ENCODE results near the gene EMILIN2.

EMILIN2 gene

DNA sequence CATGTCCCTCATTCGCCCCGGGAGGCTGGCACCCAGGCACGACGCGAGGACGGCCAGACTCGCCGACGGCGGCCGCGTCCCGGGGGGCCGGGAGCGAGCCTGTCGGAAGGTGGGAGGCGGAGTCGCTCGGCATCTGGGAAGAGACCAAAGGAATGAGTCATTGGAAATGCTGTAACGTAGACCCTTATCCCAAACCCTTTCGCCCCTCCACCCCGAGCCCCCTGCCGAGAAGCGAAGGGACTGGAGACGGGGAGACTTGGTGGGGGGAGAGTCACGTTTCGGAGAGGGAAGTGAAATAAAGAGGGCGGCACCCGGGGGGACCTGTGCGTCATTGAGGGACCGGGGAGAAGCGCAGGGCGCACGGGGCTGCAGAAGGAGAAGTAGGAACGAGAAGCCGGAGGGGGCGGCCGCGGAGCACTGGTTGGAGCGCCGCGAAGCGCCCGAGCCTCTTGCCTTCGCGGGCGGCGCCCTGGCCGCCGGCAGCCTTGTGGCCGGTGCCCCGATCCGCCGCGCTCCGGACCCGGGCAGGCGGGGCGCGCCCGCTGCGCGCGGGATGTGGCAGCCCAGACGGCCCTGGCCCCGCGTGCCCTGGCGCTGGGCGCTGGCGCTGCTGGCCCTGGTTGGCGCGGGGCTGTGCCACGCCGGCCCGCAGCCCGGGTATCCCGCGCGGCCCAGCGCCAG lies at the start of gene EMILIN2:
Gene EMILIN2 (plus strand): TSS at position 371 of the 681 bp plus-strand sequence. CDS start 183 bp downstream, at position 554.
- Histone ChIP-seq H2AFZ (ENCODE audit: low read length) (peak within 1 kb of the TSS; percentile 92), H3K27me3 (ENCODE audit: insufficient read depth, low read length, poor library complexity, severe bottlenecking) (no peaks in the 10 kb centered on the region), H3K4me3 (ENCODE audit: low read length, poor library complexity, severe bottlenecking) (peak within 1 kb of the TSS; percentile 69), H3K9ac (ENCODE audit: low read depth, low read length, poor library complexity, severe bottlenecking) (no peak within 1 kb of the TSS), H4K20me1 (ENCODE audit: insufficient read depth, low read length, poor library complexity, severe bottlenecking) (no peaks in the 10 kb centered on the region), H3K4me2 (ENCODE audit: low read depth, low read length, poor library complexity, severe bottlenecking) (peak within 1 kb of the TSS; percentile 82), H3F3A (ENCODE audit: low read depth) (no peaks in the 10 kb centered on the region), H3K79me2 (ENCODE audit: insufficient read depth, low read length) (no peaks in the 10 kb centered on the region), H3K36me3 (ENCODE audit: insufficient read depth, low read length) (no peaks in the 10 kb centered on the region), H3K4me1 (ENCODE audit: insufficient read depth, low read length, poor library complexity, severe bottlenecking) (peaks cover 4% of the 10 kb centered on the region), H3K9me2 (replicated peaks; ENCODE audit: low read depth, low read length) (no peaks in the 10 kb centered on the region), H3K9me3 (ENCODE audit: insufficient read depth, low read depth, low read length) (no peaks in the 10 kb centered on the region)
- TF ChIP-seq, protein P1, sequence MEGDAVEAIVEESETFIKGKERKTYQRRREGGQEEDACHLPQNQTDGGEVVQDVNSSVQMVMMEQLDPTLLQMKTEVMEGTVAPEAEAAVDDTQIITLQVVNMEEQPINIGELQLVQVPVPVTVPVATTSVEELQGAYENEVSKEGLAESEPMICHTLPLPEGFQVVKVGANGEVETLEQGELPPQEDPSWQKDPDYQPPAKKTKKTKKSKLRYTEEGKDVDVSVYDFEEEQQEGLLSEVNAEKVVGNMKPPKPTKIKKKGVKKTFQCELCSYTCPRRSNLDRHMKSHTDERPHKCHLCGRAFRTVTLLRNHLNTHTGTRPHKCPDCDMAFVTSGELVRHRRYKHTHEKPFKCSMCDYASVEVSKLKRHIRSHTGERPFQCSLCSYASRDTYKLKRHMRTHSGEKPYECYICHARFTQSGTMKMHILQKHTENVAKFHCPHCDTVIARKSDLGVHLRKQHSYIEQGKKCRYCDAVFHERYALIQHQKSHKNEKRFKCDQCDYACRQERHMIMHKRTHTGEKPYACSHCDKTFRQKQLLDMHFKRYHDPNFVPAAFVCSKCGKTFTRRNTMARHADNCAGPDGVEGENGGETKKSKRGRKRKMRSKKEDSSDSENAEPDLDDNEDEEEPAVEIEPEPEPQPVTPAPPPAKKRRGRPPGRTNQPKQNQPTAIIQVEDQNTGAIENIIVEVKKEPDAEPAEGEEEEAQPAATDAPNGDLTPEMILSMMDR (conservative IDR thresholded peaks at IDR 0.05; ENCODE audit: low read length): no peak
- no peak for TF ChIP-seq EZH2phosphoT487 (IDR thresholded peaks at IDR 0.05; ENCODE audit: borderline replicate concordance)

DNA sequence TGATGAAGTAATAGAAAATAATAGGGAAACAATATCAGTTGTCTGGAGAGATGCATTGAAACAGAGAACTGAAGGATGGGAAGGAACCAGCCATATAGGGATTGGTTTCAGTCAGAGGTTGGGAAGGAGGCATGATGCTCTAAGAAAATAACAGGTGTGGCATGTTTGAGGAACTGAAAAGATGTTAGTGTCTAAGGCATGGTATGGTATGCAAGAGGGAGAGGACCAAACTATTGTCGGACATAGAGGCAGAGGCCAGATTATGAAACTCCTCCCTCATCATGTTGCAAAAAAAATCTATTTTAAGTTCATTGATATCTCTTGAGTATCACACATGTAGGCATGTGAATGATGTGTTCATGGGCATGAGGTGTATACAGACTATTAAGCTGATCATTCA lies 48.9 kb upstream of the EMILIN2 start:
- no peaks in the 10 kb centered on the region for H3K9me3 ChIP-seq (ENCODE audit: insufficient read depth, low read depth, low read length)
- no peaks in the 10 kb centered on the region for H3K4me1 ChIP-seq (ENCODE audit: insufficient read depth, low read length, poor library complexity, severe bottlenecking)
- H3K79me2 ChIP-seq (ENCODE audit: insufficient read depth, low read length): no peaks in the 10 kb centered on the region

DNA sequence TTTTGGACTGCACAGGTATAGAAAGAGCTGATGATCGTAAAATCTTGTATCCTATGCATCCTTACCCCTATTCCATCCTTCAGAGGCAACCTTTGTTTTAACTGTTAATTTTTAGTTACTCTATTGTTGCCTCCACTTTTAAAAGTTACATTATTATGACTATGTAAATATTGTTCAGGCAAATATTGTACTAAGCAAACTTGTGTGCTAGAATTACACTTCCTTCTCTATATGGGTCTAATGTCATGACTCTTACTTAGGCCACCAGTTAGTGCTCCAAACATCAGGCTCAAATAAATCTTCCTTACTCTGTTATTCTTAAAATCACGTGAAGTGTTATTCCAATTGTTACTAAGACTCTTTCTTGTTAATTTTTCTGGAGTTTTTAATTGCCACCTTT lies 47.4 kb upstream of the EMILIN2 start:
- Histone ChIP-seq H3K9me3 (ENCODE audit: insufficient read depth, low read depth, low read length) (no peaks in the 10 kb centered on the region), H3K9me2 (replicated peaks; ENCODE audit: low read depth, low read length) (no peaks in the 10 kb centered on the region), H3K79me2 (ENCODE audit: insufficient read depth, low read length) (no peaks in the 10 kb centered on the region), H4K20me1 (ENCODE audit: insufficient read depth, low read length, poor library complexity, severe bottlenecking) (no peaks in the 10 kb centered on the region), H3K4me3 (ENCODE audit: low read length, poor library complexity, severe bottlenecking) (no peak overlapping the region), H3K4me1 (ENCODE audit: insufficient read depth, low read length, poor library complexity, severe bottlenecking) (no peaks in the 10 kb centered on the region), H3K4me2 (ENCODE audit: low read depth, low read length, poor library complexity, severe bottlenecking) (no peak overlapping the region), H2AFZ (ENCODE audit: low read length) (no peak overlapping the region), H3K27me3 (ENCODE audit: insufficient read depth, low read length, poor library complexity, severe bottlenecking) (no peaks in the 10 kb centered on the region), H3K9ac (ENCODE audit: low read depth, low read length, poor library complexity, severe bottlenecking) (no peak overlapping the region), H3K36me3 (ENCODE audit: insufficient read depth, low read length) (peaks cover 81% of the 10 kb centered on the region), H3F3A (ENCODE audit: low read depth) (no peaks in the 10 kb centered on the region)
- TF ChIP-seq, protein P1 (conservative IDR thresholded peaks at IDR 0.05; ENCODE audit: low read length): no peak
- no peak for TF ChIP-seq EZH2phosphoT487 (IDR thresholded peaks at IDR 0.05; ENCODE audit: borderline replicate concordance)

More for the DNA sequence above, 48.9 kb upstream of the EMILIN2 start:
- no peaks in the 10 kb centered on the region for H3K27me3 ChIP-seq (ENCODE audit: insufficient read depth, low read length, poor library complexity, severe bottlenecking)
- no peak overlapping the region for H3K9ac ChIP-seq (ENCODE audit: low read depth, low read length, poor library complexity, severe bottlenecking)
- no peaks in the 10 kb centered on the region for H3F3A ChIP-seq (ENCODE audit: low read depth)
- TF ChIP-seq EZH2phosphoT487 (IDR thresholded peaks at IDR 0.05; ENCODE audit: borderline replicate concordance): no peak
- H3K9me2 ChIP-seq (replicated peaks; ENCODE audit: low read depth, low read length): no peaks in the 10 kb centered on the region
- H3K4me3 ChIP-seq (ENCODE audit: low read length, poor library complexity, severe bottlenecking): no peak overlapping the region
- H4K20me1 ChIP-seq (ENCODE audit: insufficient read depth, low read length, poor library complexity, severe bottlenecking): no peaks in the 10 kb centered on the region
- peaks cover 81% of the 10 kb centered on the region for H3K36me3 ChIP-seq (ENCODE audit: insufficient read depth, low read length)
- H3K4me2 ChIP-seq (ENCODE audit: low read depth, low read length, poor library complexity, severe bottlenecking): no peak overlapping the region
- H2AFZ ChIP-seq (ENCODE audit: low read length): no peak overlapping the region

All from Loucy (cell line).